NCI-H2227 (cell line): ENCODE results near the gene RHOT1.
"Not testable (repeated sequence)": the region's sequence is repeated elsewhere in the genome, so short reads cannot be mapped to it uniquely, and the experiment has no call there.

Experiments used
- DNase-seq: peaks from one replicate; lab custom pipeline; 2025; ENCODE audit not compliant: unreplicated experiment; lab: John Stamatoyannopoulos, UW

RHOT1 gene

GRCh38 chr17:32142038-32142856 is at the start of gene RHOT1:
Gene RHOT1, plus strand, starts transcription at chr17:32142502. Its CDS starts 191 bp downstream, at chr17:32142693.
- DNase-seq: peak; percentile 81

DNA sequence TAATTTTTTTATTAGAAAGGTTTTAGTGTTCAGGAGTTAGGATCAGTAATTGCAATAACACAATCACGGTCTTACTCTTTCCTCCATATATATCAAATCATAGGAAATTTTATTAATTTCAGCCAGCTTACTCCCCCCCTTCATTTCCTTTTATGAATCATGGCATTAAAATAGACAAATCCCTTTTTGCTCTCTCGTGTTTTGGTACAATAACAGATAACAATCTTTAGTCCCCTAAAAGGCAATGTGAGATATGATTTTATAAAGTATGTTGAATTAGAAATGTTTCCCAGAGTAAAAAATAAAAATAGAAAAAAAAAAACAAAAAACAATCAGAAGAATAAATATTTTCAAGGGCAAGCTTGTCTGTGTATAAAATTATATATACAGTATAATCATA is 42.6 kb upstream of the RHOT1 start:
- DNase-seq: no peak

GRCh38 chr17:32100323-32100722 is 42.0 kb upstream of the RHOT1 start:
- not testable (repeated sequence) for DNase-seq

DNA sequence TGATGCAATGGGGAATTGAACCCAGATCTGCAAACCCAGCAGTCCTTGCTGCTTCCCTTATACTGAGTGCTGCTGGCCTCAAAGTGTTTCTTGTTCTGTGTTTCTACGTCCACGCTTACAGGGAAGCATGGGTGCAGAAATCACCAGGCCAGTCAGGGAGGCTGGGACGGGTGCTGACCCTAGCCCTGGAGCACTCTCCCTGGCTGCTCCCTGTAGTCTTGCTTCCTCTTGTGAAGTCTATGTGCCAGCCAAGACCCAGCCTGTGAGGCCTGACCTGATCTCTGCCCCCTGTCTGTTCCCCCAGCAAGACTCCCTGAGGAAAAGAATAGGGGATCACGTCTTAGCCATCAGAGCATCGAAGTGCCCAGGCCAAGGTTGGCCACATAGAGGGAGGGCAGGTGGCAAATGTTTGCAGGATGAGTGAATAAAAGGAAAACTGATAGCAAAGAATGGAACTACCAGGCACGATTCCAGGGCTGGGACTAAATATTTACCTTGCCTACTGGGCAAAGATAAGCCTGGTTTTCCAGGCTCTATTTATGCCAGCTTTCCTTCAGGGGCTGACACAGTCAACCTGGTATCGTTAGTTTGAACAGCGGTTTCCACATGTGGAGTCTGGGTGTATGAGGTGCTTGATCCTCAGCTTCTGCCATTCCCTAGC is 41.2 kb upstream of the RHOT1 start:
- DNase-seq: no peak

- no peak for DNase-seq
Measured at GRCh38 chr17:32102172-32102571, 40.1 kb upstream of the RHOT1 start.

- DNase-seq: no peak
Measured at GRCh38 chr17:32102646-32103186, 39.6 kb upstream of the RHOT1 start.

DNA sequence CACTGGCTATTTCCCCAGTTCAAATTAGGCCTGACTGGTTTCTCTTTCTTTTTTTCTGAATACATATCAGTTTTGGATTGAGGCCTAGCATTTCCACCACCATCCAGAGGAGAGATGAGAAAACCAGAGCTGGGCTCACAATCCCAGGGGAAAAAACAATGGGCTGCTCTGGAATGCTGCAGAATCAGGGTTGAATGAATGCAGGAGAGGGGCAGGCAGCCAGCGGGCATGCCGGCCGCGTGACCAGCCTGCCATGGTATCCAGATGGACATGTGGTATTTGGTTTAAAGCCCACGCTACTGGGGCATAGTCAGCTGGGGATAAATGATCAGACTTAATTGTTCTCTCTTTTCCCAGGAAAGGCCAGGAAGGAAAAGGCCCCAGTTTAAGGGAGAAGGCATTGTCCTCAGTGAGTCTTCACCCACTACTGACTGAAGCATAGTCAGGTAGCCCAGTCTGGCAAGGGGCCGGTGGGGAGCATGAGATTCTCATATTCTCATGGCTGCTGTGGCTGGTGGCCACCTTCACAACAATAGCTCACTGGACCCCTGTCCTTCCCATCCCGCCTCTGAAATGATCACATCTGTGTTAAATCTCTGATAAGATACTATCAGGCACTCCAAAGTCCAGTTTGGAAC is 38.7 kb upstream of the RHOT1 start:
- DNase-seq: no peak

DNA sequence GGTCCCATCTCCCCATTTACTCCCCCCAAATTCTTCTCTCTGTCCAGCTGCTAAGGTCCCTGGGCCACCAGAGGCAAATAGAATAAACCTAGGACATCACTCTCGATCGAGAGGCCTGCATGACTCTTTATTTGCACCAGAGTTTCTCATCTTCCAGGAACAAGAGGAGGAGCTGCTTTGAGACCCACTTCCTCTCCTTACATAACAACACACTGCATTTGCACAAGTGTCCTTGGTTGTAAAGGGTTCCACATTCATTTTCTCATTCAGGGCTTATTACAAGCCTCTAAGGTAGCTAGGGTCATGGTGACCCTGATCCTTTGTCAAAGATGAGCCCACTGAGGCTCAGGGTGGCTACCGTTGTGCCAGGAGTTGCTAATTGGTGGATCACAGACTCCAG is 38.1 kb upstream of the RHOT1 start:
- DNase-seq: no peak

GRCh38 chr17:32106471-32106981 is 35.8 kb upstream of the RHOT1 start:
- not testable (repeated sequence) for DNase-seq

GRCh38 chr17:32107194-32107593 is 35.1 kb upstream of the RHOT1 start:
- not testable (repeated sequence) for DNase-seq

DNA sequence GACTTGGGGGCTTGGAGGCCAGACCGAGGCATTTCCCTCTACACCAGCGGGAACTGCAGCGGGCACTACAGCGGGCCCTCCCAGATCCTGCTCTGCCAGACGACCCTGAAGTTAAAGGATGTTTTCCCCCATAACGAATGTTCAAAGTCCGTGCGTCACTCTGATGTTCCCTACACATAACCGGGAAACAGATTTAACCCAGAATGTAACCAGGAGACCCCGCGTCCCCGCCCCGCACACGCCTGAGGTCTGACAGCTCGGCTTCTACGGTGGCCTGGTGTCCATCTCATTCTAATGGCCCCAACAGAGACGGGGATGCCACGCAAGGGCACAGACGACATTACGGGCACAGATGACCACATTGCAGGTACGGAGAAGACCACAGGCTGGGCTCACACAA is 31.7 kb upstream of the RHOT1 start:
- DNase-seq: no peak

GRCh38 chr17:32111141-32111771 is 31.0 kb upstream of the RHOT1 start:
- DNase-seq: peak; percentile 54

GRCh38 chr17:32112416-32112815 is 29.9 kb upstream of the RHOT1 start:
- no peak for DNase-seq

GRCh38 chr17:32114536-32114935 is 27.8 kb upstream of the RHOT1 start:
- no peak for DNase-seq

DNA sequence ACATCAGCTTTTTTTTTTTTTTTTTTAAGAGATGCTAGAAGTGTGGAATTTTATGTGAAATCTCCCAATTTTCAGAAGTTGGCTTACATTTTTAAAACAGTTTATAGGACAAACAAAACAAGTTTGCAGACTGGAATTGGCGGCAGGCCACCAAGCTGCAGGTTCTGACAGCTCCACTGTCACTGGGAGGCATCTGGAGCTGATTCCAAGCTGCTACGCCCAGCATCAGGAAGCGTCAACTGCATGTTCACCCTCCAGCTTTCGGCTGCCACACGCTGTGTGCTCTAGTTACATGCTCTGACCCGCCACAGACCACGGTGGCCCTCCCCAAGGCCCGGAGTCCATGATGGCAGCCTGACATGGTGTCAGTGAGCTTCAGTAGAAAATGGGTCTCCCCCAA is 26.8 kb upstream of the RHOT1 start:
- DNase-seq: not testable (repeated sequence)

DNA sequence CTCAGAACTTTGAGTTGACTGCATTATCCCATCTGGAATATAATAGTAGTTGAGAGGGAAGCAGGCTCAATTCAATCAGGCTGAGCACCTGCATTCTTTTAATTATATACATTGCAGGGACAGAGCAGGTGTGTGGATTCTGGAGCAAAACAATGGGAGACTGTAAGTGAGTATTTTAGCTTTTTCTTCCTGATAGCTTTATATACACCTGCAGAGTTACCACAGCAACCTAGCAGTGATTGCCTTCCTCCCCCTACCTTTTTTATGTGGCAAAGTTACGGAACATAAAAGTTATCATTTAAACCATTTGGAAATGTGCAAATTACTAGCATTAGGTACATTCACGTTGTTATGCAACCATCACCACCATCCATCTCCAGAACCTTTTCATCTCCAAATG is 25.4 kb upstream of the RHOT1 start:
- no peak for DNase-seq

DNA sequence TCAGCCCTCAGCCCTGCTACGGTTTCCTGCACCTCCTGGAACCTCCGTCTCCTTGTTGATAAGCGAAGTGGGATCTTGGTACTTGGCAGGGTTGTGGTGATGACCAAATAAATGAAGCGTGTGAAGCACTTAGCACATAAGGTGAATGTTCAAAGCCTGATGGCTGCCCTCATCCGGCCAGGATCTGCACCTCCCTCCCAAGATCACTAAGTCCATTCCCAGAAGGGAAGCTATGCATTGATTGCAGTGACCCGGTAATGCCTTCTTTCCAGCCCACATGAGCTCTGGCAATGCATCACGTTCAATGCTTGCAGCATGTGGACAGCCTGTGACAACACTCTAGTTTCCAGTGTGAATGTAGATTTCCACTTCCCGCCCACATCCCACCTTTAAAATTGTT is 24.9 kb upstream of the RHOT1 start:
- DNase-seq: no peak

GRCh38 chr17:32118088-32118487 is 24.2 kb upstream of the RHOT1 start:
- not testable (repeated sequence) for DNase-seq

- no peak for DNase-seq
Measured at GRCh38 chr17:32118835-32119234, 23.5 kb upstream of the RHOT1 start.

DNA sequence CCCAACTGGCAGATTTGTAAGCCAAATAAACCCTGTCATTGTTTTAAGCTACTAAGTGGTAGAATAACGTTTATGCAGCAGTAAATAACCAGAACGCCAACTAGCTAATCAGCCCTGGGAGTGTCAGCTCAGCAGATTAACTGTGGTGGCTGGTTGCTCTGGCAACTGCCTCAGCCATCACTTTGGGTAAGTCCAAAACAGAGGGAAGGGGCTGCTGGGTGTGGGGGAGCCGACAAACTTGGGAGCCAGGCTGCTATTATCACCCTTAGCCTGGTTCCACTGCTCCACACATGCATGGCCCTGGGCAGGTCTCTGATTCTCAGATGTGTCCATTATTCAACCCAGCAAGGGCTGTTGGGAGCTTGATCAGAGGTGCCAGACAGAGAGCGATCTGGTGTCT is 22.2 kb upstream of the RHOT1 start:
- no peak for DNase-seq

- no peak for DNase-seq
Measured at GRCh38 chr17:32120716-32121115, 21.6 kb upstream of the RHOT1 start.
